ENCODE results near the gene SUGP2. TPM values are rescaled to one million over a fixed set of nuclear protein-coding genes. Genes with fewer than 3 reads are reported as not detected.
A peak's percentile ranks its signal among the peaks of the same experiment; 100 is the strongest.

Gene SUGP2
- polyA plus RNA-seq, 3 donors, result 7.6 to 143 (median 8.2) TPM

DNA sequence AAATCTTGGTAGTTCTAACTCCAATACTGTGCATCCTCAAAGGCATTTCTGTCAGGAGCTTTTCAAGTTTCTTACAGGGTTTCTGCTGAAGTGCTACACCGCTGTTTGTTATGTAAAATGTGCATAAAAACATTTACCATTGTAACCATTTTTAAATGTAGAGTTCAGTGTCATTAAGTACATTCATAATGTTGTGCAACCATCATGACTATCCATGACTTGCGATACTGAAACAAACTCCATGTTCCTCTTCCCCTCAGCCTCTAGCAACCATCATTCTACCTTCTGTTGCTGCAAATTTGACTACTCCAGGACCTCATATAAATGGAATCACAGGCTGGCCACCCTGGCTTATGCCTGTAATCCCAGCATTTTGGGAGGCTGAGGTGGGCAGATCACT, 16.1 kb upstream of the SUGP2 start:
- no peaks in the 10 kb centered on the region for H4K20me1 ChIP-seq (ENCODE audit: insufficient read depth, low read length)
- peaks cover 0 to 5% (median 0%) of the 10 kb centered on the region in 3 donors for H3K27me3 Mint-ChIP-seq (ENCODE audit: low read depth in 3 of 3)
- H3K4me3 Mint-ChIP-seq, result no peak overlapping the region
- no peaks in the 10 kb centered on the region for H3K27me3 ChIP-seq (ENCODE audit: control insufficient read depth in 2 of 2, insufficient read depth in 2 of 2, low read length in 2 of 2)
- H3K27ac ChIP-seq (ENCODE audit: low read depth in 1 of 2, low read length in 2 of 2), result peak overlapping the region in 1 of 2 donors; percentile 41
- H3K36me3 ChIP-seq (replicated peaks in 1 of 2; ENCODE audit: control insufficient read depth in 1 of 2, insufficient read depth in 2 of 2, low read length in 2 of 2), result peaks cover 55 to 88% of the 10 kb centered on the region in 2 donors
- DNase-seq, result no peak
- intact Hi-C loops (cut with micrococcal nuclease), result no loop called here
- H3K9me3 Mint-ChIP-seq, result no peaks in the 10 kb centered on the region
- peak overlapping the region in 3 of 7 donors; percentile 64 to 75 (median 67) for H3K27ac Mint-ChIP-seq
- no peaks in the 10 kb centered on the region for H3K4me1 ChIP-seq (ENCODE audit: control insufficient read depth in 1 of 2, insufficient read depth in 2 of 2, low read length in 2 of 2)
- H2AFZ ChIP-seq (ENCODE audit: insufficient read depth, low read depth, low read length, poor library complexity, severe bottlenecking), result no peak overlapping the region
- H3K4me1 Mint-ChIP-seq, result peaks cover 2% of the 10 kb centered on the region
- H3K4me2 ChIP-seq (replicated peaks; ENCODE audit: extremely low read depth, low read length, poor library complexity, severe bottlenecking), result no peak overlapping the region
- H3K9me3 ChIP-seq (replicated peaks in 1 of 2; ENCODE audit: control insufficient read depth in 1 of 2, insufficient read depth in 1 of 2, low read length in 2 of 2), result no peaks in the 10 kb centered on the region
- H3K4me3 ChIP-seq (replicated peaks in 1 of 3; ENCODE audit: low read depth in 2 of 3, low read length in 3 of 3), result no peak overlapping the region
- WGBS (ENCODE audit: insufficient coverage), result 17% methylated on average over 1 of the region's 2 CpGs
- no peaks in the 10 kb centered on the region for H3K79me2 ChIP-seq (ENCODE audit: insufficient read depth, low read length)
- H3K36me3 Mint-ChIP-seq, result peaks cover 69 to 91% of the 10 kb centered on the region in 2 donors
- no peak overlapping the region for H3K9ac ChIP-seq (ENCODE audit: insufficient read depth, low read length, poor library complexity, severe bottlenecking)
- TF ChIP-seq, protein P1, sequence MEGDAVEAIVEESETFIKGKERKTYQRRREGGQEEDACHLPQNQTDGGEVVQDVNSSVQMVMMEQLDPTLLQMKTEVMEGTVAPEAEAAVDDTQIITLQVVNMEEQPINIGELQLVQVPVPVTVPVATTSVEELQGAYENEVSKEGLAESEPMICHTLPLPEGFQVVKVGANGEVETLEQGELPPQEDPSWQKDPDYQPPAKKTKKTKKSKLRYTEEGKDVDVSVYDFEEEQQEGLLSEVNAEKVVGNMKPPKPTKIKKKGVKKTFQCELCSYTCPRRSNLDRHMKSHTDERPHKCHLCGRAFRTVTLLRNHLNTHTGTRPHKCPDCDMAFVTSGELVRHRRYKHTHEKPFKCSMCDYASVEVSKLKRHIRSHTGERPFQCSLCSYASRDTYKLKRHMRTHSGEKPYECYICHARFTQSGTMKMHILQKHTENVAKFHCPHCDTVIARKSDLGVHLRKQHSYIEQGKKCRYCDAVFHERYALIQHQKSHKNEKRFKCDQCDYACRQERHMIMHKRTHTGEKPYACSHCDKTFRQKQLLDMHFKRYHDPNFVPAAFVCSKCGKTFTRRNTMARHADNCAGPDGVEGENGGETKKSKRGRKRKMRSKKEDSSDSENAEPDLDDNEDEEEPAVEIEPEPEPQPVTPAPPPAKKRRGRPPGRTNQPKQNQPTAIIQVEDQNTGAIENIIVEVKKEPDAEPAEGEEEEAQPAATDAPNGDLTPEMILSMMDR (IDR thresholded peaks at IDR 0.05), result no peak

DNA sequence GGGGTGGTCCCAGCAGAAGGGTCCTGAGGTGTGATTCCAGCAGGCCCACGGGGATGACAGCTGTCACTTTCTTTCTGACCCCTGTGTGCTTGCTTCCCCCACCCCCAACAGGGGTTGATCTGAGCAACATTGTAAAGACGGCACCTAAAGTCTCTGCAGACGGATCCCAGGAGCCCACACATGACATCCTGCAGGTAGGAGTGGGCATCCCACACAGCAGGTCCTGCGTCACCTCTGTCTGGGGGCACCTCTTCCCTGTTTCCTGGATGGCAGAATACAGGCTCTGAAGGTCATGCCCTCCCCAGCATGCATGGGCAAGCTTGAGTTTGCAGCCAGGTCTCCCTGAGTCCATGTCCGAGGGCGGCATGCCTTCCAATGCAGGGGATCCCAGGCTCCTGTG, 10.6 kb upstream of the SUGP2 start:
- H3K4me1 ChIP-seq (ENCODE audit: control insufficient read depth in 1 of 2, insufficient read depth in 2 of 2, low read length in 2 of 2), result no peaks in the 10 kb centered on the region
- peaks cover 13% of the 10 kb centered on the region for H4K20me1 ChIP-seq (ENCODE audit: insufficient read depth, low read length)
- Mint-ChIP-seq H3K9me3 (no peaks in the 10 kb centered on the region), H3K27ac (no peak overlapping the region), H3K27me3 (ENCODE audit: low read depth in 3 of 3) (peaks cover 0 to 3% (median 1%) of the 10 kb centered on the region in 3 donors), H3K36me3 (peaks cover 57 to 75% of the 10 kb centered on the region in 2 donors), H3K4me1 (peaks cover 15% of the 10 kb centered on the region), H3K4me3 (no peak overlapping the region)
- 96% methylated on average over 5 of the region's 6 CpGs for WGBS (ENCODE audit: insufficient coverage)
- no peak for DNase-seq
- H3K27ac ChIP-seq (ENCODE audit: low read depth in 1 of 2, low read length in 2 of 2), result no peak overlapping the region
- TF ChIP-seq, protein P1 (IDR thresholded peaks at IDR 0.05), result no peak
- H3K27me3 ChIP-seq (ENCODE audit: control insufficient read depth in 2 of 2, insufficient read depth in 2 of 2, low read length in 2 of 2), result no peaks in the 10 kb centered on the region
- intact Hi-C loops (cut with micrococcal nuclease), result no loop called here
- peaks cover 35 to 76% of the 10 kb centered on the region in 2 donors for H3K36me3 ChIP-seq (replicated peaks in 1 of 2; ENCODE audit: control insufficient read depth in 1 of 2, insufficient read depth in 2 of 2, low read length in 2 of 2)
- no peak overlapping the region for H2AFZ ChIP-seq (ENCODE audit: insufficient read depth, low read depth, low read length, poor library complexity, severe bottlenecking)
- peaks cover 37% of the 10 kb centered on the region for H3K79me2 ChIP-seq (ENCODE audit: insufficient read depth, low read length)
- H3K4me3 ChIP-seq (replicated peaks in 1 of 3; ENCODE audit: low read depth in 2 of 3, low read length in 3 of 3), result no peak overlapping the region
- H3K9me3 ChIP-seq (replicated peaks in 1 of 2; ENCODE audit: control insufficient read depth in 1 of 2, insufficient read depth in 1 of 2, low read length in 2 of 2), result no peaks in the 10 kb centered on the region
- no peak overlapping the region for H3K4me2 ChIP-seq (replicated peaks; ENCODE audit: extremely low read depth, low read length, poor library complexity, severe bottlenecking)
- no peak overlapping the region for H3K9ac ChIP-seq (ENCODE audit: insufficient read depth, low read length, poor library complexity, severe bottlenecking)
